OCI-LY3 (cell line): ENCODE results near the gene TRIM25.

Experiments used
- H2AFZ ChIP-seq: fragments of 200-600, 300-600 bp; shearing (Covaris generic); 2 replicates; pipeline ENCODE4 v1.6.0; 2014; ENCODE audit warnings: antibody characterized with exemption, low read depth, low read length
- H3K27ac ChIP-seq: fragments of 200-600, 300-600 bp; sonication (generic); 2 replicates; pipeline ENCODE4 v1.5.1; 2014; ENCODE audit warnings: mild to moderate bottlenecking, low read length, moderate library complexity, mixed read lengths
- H3K27me3 ChIP-seq: fragments of 200-600, 300-600 bp; sonication (generic); 2 replicates; pipeline ENCODE4 v1.6.1; 2014; ENCODE audit warnings: low read depth, low read length, mixed read lengths
- H3K36me3 ChIP-seq: fragments of 200-600, 300-600 bp; sonication (generic); replicated peaks from 2 replicates; pipeline ENCODE3; 2014; ENCODE audit warnings: low read depth, low read length, mixed read lengths
- H3K4me1 ChIP-seq: fragments of 300-600, 200-600 bp; sonication (generic); 2 replicates; pipeline ENCODE4 v1.6.1; 2014; ENCODE audit warnings: low read length, mixed read lengths
- H3K4me2 ChIP-seq: fragments of 200-600, 300-600 bp; sonication (generic); 2 replicates; pipeline ENCODE4 v1.6.1; 2014; ENCODE audit warnings: low read length, mixed read lengths
- H3K4me3 ChIP-seq: fragments of 300-600, 200-600 bp; sonication (generic); 2 replicates; pipeline ENCODE4 v1.5.1; 2014; ENCODE audit warnings: antibody characterized with exemption, mild to moderate bottlenecking, low read length, moderate library complexity
- H3K79me2 ChIP-seq: fragments of 300-600, 200-600 bp; shearing (Covaris generic); 2 replicates; pipeline ENCODE4 v1.6.1; 2014; ENCODE audit warnings: mild to moderate bottlenecking, low read length, mixed read lengths
- H3K9ac ChIP-seq: fragments of 300-600, 200-600 bp; shearing (Covaris generic); 2 replicates; pipeline ENCODE4 v1.6.0; 2014; ENCODE audit warnings: mild to moderate bottlenecking, low read length, moderate library complexity
- H3K9me3 ChIP-seq: fragments of 200-600, 300-600 bp; shearing (Covaris generic); 2 replicates; pipeline ENCODE4 v1.6.1; 2014; ENCODE audit warnings: low read length, mixed read lengths; ENCODE audit not compliant: insufficient read depth
- H4K20me1 ChIP-seq: fragments of 200-600, 300-600 bp; sonication (generic); 2 replicates; pipeline ENCODE4 v1.6.1; 2016; ENCODE audit warnings: low read length, mixed read lengths; ENCODE audit not compliant: insufficient read depth
- CTCF ChIP-seq: fragments of 200-600, 300-600 bp; sonication (generic); IDR thresholded peaks from 2 replicates; pipeline ENCODE4 v1.5.1; 2014; ENCODE audit warnings: antibody characterized with exemption, low read length, low read depth
- EZH2phosphoT487 ChIP-seq: fragments of 200-600 bp; shearing (Covaris generic); IDR thresholded peaks from 2 replicates; pipeline ENCODE4 v1.6.1; 2018; ENCODE audit warnings: antibody characterized with exemption, mixed run types, low read depth

Gene TRIM25

GRCh38 chr17:56866496-56866895 is 47.4 kb downstream of the TRIM25 start:
- Histone ChIP-seq H2AFZ (no peak overlapping the region), H3K27me3 (no peaks in the 10 kb centered on the region), H3K4me1 (no peaks in the 10 kb centered on the region), H3K9ac (no peak overlapping the region), H3K9me3 (no peaks in the 10 kb centered on the region), H4K20me1 (no peaks in the 10 kb centered on the region), H3K4me3 (no peak overlapping the region), H3K4me2 (no peak overlapping the region), H3K79me2 (no peaks in the 10 kb centered on the region), H3K27ac (no peak overlapping the region), H3K36me3 (peaks cover 11% of the 10 kb centered on the region)
- TF ChIP-seq EZH2phosphoT487 (no peak), CTCF (no peak)

- H2AFZ ChIP-seq: no peak overlapping the region
- no peaks in the 10 kb centered on the region for H3K4me1 ChIP-seq
- peaks cover 11% of the 10 kb centered on the region for H3K36me3 ChIP-seq
- H3K9me3 ChIP-seq: no peaks in the 10 kb centered on the region
- no peak overlapping the region for H3K27ac ChIP-seq
- no peak overlapping the region for H3K9ac ChIP-seq
- no peaks in the 10 kb centered on the region for H4K20me1 ChIP-seq
- no peak overlapping the region for H3K4me3 ChIP-seq
- TF ChIP-seq CTCF: no peak
- no peak for TF ChIP-seq EZH2phosphoT487
- H3K27me3 ChIP-seq: no peaks in the 10 kb centered on the region
- no peak overlapping the region for H3K4me2 ChIP-seq
- H3K79me2 ChIP-seq: no peaks in the 10 kb centered on the region
These were observed 47.8 kb downstream of the TRIM25 start for GRCh38 chr17:56866076-56866475.

GRCh38 chr17:56863974-56864373 is 49.9 kb downstream of the TRIM25 start:
- Histone ChIP-seq H3K4me2 (no peak overlapping the region), H4K20me1 (no peaks in the 10 kb centered on the region), H3K9me3 (no peaks in the 10 kb centered on the region), H3K36me3 (peaks cover 10% of the 10 kb centered on the region), H3K79me2 (no peaks in the 10 kb centered on the region), H2AFZ (no peak overlapping the region), H3K9ac (no peak overlapping the region), H3K4me1 (no peaks in the 10 kb centered on the region), H3K27ac (no peak overlapping the region), H3K4me3 (no peak overlapping the region), H3K27me3 (no peaks in the 10 kb centered on the region)
- no peak for TF ChIP-seq CTCF
- no peak for TF ChIP-seq EZH2phosphoT487

GRCh38 chr17:56861899-56862298 is 52.0 kb downstream of the TRIM25 start:
- H3K9me3 ChIP-seq: no peaks in the 10 kb centered on the region
- no peaks in the 10 kb centered on the region for H4K20me1 ChIP-seq
- no peak overlapping the region for H3K9ac ChIP-seq
- H3K27me3 ChIP-seq: no peaks in the 10 kb centered on the region
- H3K4me2 ChIP-seq: no peak overlapping the region
- no peaks in the 10 kb centered on the region for H3K79me2 ChIP-seq
- H3K4me3 ChIP-seq: no peak overlapping the region
- H3K4me1 ChIP-seq: no peaks in the 10 kb centered on the region
- no peak for TF ChIP-seq EZH2phosphoT487
- TF ChIP-seq CTCF: no peak
- H3K27ac ChIP-seq: no peak overlapping the region
- H3K36me3 ChIP-seq: peaks cover 8% of the 10 kb centered on the region
- H2AFZ ChIP-seq: no peak overlapping the region
